ENCODE results near the gene BBS9. TPM values are rescaled to one million over a fixed set of nuclear protein-coding genes. Genes with fewer than 3 reads are reported as not detected.

Gene BBS9
- total and polyA plus RNA-seq, 2 donors (not counting 1 experiment from before 2014, with no cell fraction given) = 8.4 to 45.2 TPM

- ChIA-PET CTCF (no interaction called here), POLR2A (no interaction called here)
- WGBS (ENCODE audit: insufficient coverage) = no CpG with 5 or more reads among the region's 2 CpGs
- intact Hi-C loops (cut with micrococcal nuclease) = no loop called here
- Histone ChIP-seq H3K4me1 (ENCODE audit: control insufficient read depth in 2 of 2, insufficient read depth in 2 of 2, low read length in 2 of 2) (no peaks in the 10 kb centered on the region), H3K27me3 (replicated peaks in 1 of 4; ENCODE audit: control extremely low read depth in 1 of 4, control insufficient read depth in 3 of 4, insufficient read depth in 4 of 4, low read length in 3 of 4) (no peaks in the 10 kb centered on the region), H3K9ac (ENCODE audit: low read length) (no peak overlapping the region), H3K79me2 (ENCODE audit: control insufficient read depth, insufficient read depth, low read length) (no peaks in the 10 kb centered on the region), H3K4me3 (ENCODE audit: control extremely low read depth in 1 of 5, extremely low read depth in 1 of 5, insufficient read depth in 1 of 5, low read depth in 2 of 5, low read length in 4 of 5) (no peak overlapping the region), H3K36me3 (replicated peaks in 1 of 2; ENCODE audit: control extremely low read depth in 1 of 2, control insufficient read depth in 1 of 2, extremely low read depth in 1 of 2, insufficient read depth in 2 of 2, low read length in 1 of 2) (no peaks in the 10 kb centered on the region), H3K4me2 (replicated peaks; ENCODE audit: low read depth, low read length, poor library complexity, severe bottlenecking) (no peak overlapping the region), H3K9me3 (ENCODE audit: control extremely low read depth in 1 of 3, control insufficient read depth in 2 of 3, insufficient read depth in 1 of 3, low read length in 2 of 3) (no peaks in the 10 kb centered on the region), H4K20me1 (ENCODE audit: control insufficient read depth, insufficient read depth, low read length, poor library complexity, severe bottlenecking) (no peaks in the 10 kb centered on the region), H2AFZ (ENCODE audit: insufficient read depth, low read depth, low read length, poor library complexity, severe bottlenecking) (no peak overlapping the region), H3K27ac (ENCODE audit: low read length in 2 of 2) (no peak overlapping the region)
- DNase-seq = no peak
- Mint-ChIP-seq H3K9me3 (ENCODE audit: insufficient read depth) (no peaks in the 10 kb centered on the region), H3K27me3 (no peaks in the 10 kb centered on the region), H3K4me1 (no peaks in the 10 kb centered on the region), H3K4me3 (no peak overlapping the region), H3K27ac (no peak overlapping the region)
- TF ChIP-seq EZH2 (IDR thresholded peaks at IDR 0.05; ENCODE audit: borderline replicate concordance, insufficient read depth, low read depth, low read length, poor library complexity, severe bottlenecking) (no peak), CTCF (IDR thresholded peaks at IDR 0.05) (no peak)
- no peak for ATAC-seq (ENCODE audit: low read depth)
Observed at GRCh38 chr7:33431543-33431942, 302.2 kb downstream of the BBS9 start.

- TF ChIP-seq EZH2 (IDR thresholded peaks at IDR 0.05; ENCODE audit: borderline replicate concordance, insufficient read depth, low read depth, low read length, poor library complexity, severe bottlenecking) (no peak), CTCF (IDR thresholded peaks at IDR 0.05) (no peak)
- no peaks in the 10 kb centered on the region for H3K27me3 Mint-ChIP-seq
- ATAC-seq (ENCODE audit: low read depth) (no peak), DNase-seq (no peak)
- Histone ChIP-seq H3K9ac (ENCODE audit: low read length) (no peak overlapping the region), H3K4me2 (replicated peaks; ENCODE audit: low read depth, low read length, poor library complexity, severe bottlenecking) (no peak overlapping the region), H3K36me3 (replicated peaks in 1 of 2; ENCODE audit: control extremely low read depth in 1 of 2, control insufficient read depth in 1 of 2, extremely low read depth in 1 of 2, insufficient read depth in 2 of 2, low read length in 1 of 2) (no peaks in the 10 kb centered on the region), H3K4me1 (ENCODE audit: control insufficient read depth in 2 of 2, insufficient read depth in 2 of 2, low read length in 2 of 2) (no peaks in the 10 kb centered on the region), H3K27ac (ENCODE audit: low read length in 2 of 2) (no peak overlapping the region), H3K4me3 (ENCODE audit: control extremely low read depth in 1 of 5, extremely low read depth in 1 of 5, insufficient read depth in 1 of 5, low read depth in 2 of 5, low read length in 4 of 5) (no peak overlapping the region), H3K27me3 (replicated peaks in 1 of 4; ENCODE audit: control extremely low read depth in 1 of 4, control insufficient read depth in 3 of 4, insufficient read depth in 4 of 4, low read length in 3 of 4) (no peaks in the 10 kb centered on the region), H3K9me3 (ENCODE audit: control extremely low read depth in 1 of 3, control insufficient read depth in 2 of 3, insufficient read depth in 1 of 3, low read length in 2 of 3) (no peaks in the 10 kb centered on the region), H3K79me2 (ENCODE audit: control insufficient read depth, insufficient read depth, low read length) (no peaks in the 10 kb centered on the region), H2AFZ (ENCODE audit: insufficient read depth, low read depth, low read length, poor library complexity, severe bottlenecking) (no peak overlapping the region), H4K20me1 (ENCODE audit: control insufficient read depth, insufficient read depth, low read length, poor library complexity, severe bottlenecking) (no peaks in the 10 kb centered on the region)
- POLR2A ChIA-PET = no interaction called here
- no CpG with 5 or more reads among the region's 1 CpG for WGBS (ENCODE audit: insufficient coverage)
- H3K4me1 Mint-ChIP-seq = no peaks in the 10 kb centered on the region
- H3K9me3 Mint-ChIP-seq (ENCODE audit: insufficient read depth) = no peaks in the 10 kb centered on the region
- intact Hi-C loops (cut with micrococcal nuclease) = no loop called here
- CTCF ChIA-PET = interaction anchor here (0.6 kb wide), 1 partner anchor 686 kb away, joined by 4 read pairs; no protein-coding TSS in a partner anchor
- H3K4me3 Mint-ChIP-seq = no peak overlapping the region
- no peak overlapping the region for H3K27ac Mint-ChIP-seq
Observed at GRCh38 chr7:33432821-33433220, 303.5 kb downstream of the BBS9 start.

Measured in B cell (primary cell).